ENCODE results near the gene TIGD1.
"Not testable (repeated sequence)": the region's sequence is repeated elsewhere in the genome, so short reads cannot be mapped to it uniquely, and the experiment has no call there.

TIGD1 gene

GRCh38 chr2:232538671-232539070 is 11.7 kb downstream of the TIGD1 start:
- DNase-seq, result no peak

- no peak for DNase-seq
These were observed 12.9 kb downstream of the TIGD1 start for GRCh38 chr2:232537499-232537898.

- peak in 1 of 2 experiments; percentile 10 for DNase-seq
These were observed 13.3 kb downstream of the TIGD1 start for GRCh38 chr2:232537079-232537478.

GRCh38 chr2:232535761-232536530 is 14.4 kb downstream of the TIGD1 start:
- no peak for DNase-seq

- DNase-seq, result no peak
These were observed 15.3 kb downstream of the TIGD1 start for GRCh38 chr2:232534940-232535651.

- DNase-seq, result no peak
These were observed 16.2 kb downstream of the TIGD1 start for GRCh38 chr2:232533944-232534710.

- DNase-seq, result not testable (repeated sequence)
These were observed 17.5 kb downstream of the TIGD1 start for GRCh38 chr2:232532821-232533220.

- DNase-seq, result no peak
These were observed 17.9 kb downstream of the TIGD1 start for GRCh38 chr2:232532419-232532818.

GRCh38 chr2:232530626-232531260 is 19.6 kb downstream of the TIGD1 start:
- no peak for DNase-seq

- no peak for DNase-seq
These were observed 20.4 kb downstream of the TIGD1 start for GRCh38 chr2:232529806-232530547.

- no peak for DNase-seq
These were observed 21.5 kb downstream of the TIGD1 start for GRCh38 chr2:232528746-232529460.

- no peak for DNase-seq
These were observed 22.4 kb downstream of the TIGD1 start for GRCh38 chr2:232527905-232528470.

- DNase-seq, result no peak
These were observed 23.9 kb downstream of the TIGD1 start for GRCh38 chr2:232526372-232526941.

GRCh38 chr2:232525791-232526371 is 24.5 kb downstream of the TIGD1 start, which contains the start of gene CHRND:
Gene CHRND (plus strand): TSS chr2:232526160. CDS start chr2:232526216, 56 bp downstream.
- no peak for DNase-seq

- no peak for DNase-seq
These were observed 25.2 kb downstream of the TIGD1 start for GRCh38 chr2:232525199-232525598.

GRCh38 chr2:232524771-232525170 is 25.6 kb downstream of the TIGD1 start:
- no peak for DNase-seq

GRCh38 chr2:232523682-232524597 is 26.4 kb downstream of the TIGD1 start:
- DNase-seq, result peak in 1 of 2 experiments; percentile 11

GRCh38 chr2:232523402-232523681 is 27.0 kb downstream of the TIGD1 start:
- DNase-seq, result no peak

GRCh38 chr2:232522623-232523401 is 27.5 kb downstream of the TIGD1 start:
- no peak for DNase-seq
